NOMO-1 treated with dmso at 0.1 percent for 144 hours (cell line): Measurements from ENCODE around the gene GAS6.
"Not testable (repeated sequence)": the region's sequence is repeated elsewhere in the genome, so short reads cannot be mapped to it uniquely, and the experiment has no call there.

Experiments
- DNase-seq: peaks from one replicate; lab custom pipeline; 2025; ENCODE audit not compliant: unreplicated experiment; lab: John Stamatoyannopoulos, UW

The GAS6 gene

GRCh38 chr13:113863524-113864272 lies at the start of gene GAS6:
Gene GAS6, minus strand, starts transcription at chr13:113864076. Its CDS starts 156 bp downstream, at chr13:113863920.
- no peak for DNase-seq

GRCh38 chr13:113913408-113913807 lies 49.5 kb upstream of the GAS6 start:
- DNase-seq = not testable (repeated sequence)

- DNase-seq = no peak
Observed at GRCh38 chr13:113912596-113912995, 48.7 kb upstream of the GAS6 start.

- no peak for DNase-seq
Observed at GRCh38 chr13:113907635-113908617, 44.0 kb upstream of the GAS6 start.

GRCh38 chr13:113906571-113906970 lies 42.7 kb upstream of the GAS6 start:
- DNase-seq = no peak

- DNase-seq = no peak
Observed at GRCh38 chr13:113905942-113906341, 42.1 kb upstream of the GAS6 start.

- no peak for DNase-seq
Observed at GRCh38 chr13:113905018-113905417, 41.1 kb upstream of the GAS6 start.

- DNase-seq = no peak
Observed at GRCh38 chr13:113904411-113904810, 40.5 kb upstream of the GAS6 start.

GRCh38 chr13:113903912-113904311 lies 40.0 kb upstream of the GAS6 start:
- DNase-seq = no peak

- DNase-seq = no peak
Observed at GRCh38 chr13:113902986-113903775, 39.3 kb upstream of the GAS6 start.

GRCh38 chr13:113902481-113902880 lies 38.6 kb upstream of the GAS6 start:
- no peak for DNase-seq

GRCh38 chr13:113901642-113902041 lies 37.8 kb upstream of the GAS6 start:
- no peak for DNase-seq

- DNase-seq = no peak
Observed at GRCh38 chr13:113901231-113901630, 37.4 kb upstream of the GAS6 start.

GRCh38 chr13:113900646-113901045 lies 36.8 kb upstream of the GAS6 start:
- no peak for DNase-seq

- no peak for DNase-seq
Observed at GRCh38 chr13:113898391-113898790, 34.5 kb upstream of the GAS6 start.

- DNase-seq = no peak
Observed at GRCh38 chr13:113897966-113898365, 34.1 kb upstream of the GAS6 start.

- no peak for DNase-seq
Observed at GRCh38 chr13:113897161-113897560, 33.3 kb upstream of the GAS6 start.

GRCh38 chr13:113895436-113895835 lies 31.6 kb upstream of the GAS6 start:
- no peak for DNase-seq

- no peak for DNase-seq
Observed at GRCh38 chr13:113890774-113891480, 27.1 kb upstream of the GAS6 start.

GRCh38 chr13:113889467-113889866 lies 25.6 kb upstream of the GAS6 start:
- no peak for DNase-seq
